Stimulated activated CD8-positive, alpha-beta memory T cell treated with anti-CD3 and anti-CD28 coated beads, Interleukin-7, amount 100 ng/mL, for 48 hours (primary cell): ENCODE data around the gene BRINP1.

Experiments
- DNase-seq, 2 donors: peaks; one replicate each; pipeline ENCODE4 v3.0.0-alpha.2; 2020; ENCODE audit warnings: low read depth in 1 of 2; ENCODE audit errors: extremely low read depth in 1 of 2

Gene BRINP1

DNA sequence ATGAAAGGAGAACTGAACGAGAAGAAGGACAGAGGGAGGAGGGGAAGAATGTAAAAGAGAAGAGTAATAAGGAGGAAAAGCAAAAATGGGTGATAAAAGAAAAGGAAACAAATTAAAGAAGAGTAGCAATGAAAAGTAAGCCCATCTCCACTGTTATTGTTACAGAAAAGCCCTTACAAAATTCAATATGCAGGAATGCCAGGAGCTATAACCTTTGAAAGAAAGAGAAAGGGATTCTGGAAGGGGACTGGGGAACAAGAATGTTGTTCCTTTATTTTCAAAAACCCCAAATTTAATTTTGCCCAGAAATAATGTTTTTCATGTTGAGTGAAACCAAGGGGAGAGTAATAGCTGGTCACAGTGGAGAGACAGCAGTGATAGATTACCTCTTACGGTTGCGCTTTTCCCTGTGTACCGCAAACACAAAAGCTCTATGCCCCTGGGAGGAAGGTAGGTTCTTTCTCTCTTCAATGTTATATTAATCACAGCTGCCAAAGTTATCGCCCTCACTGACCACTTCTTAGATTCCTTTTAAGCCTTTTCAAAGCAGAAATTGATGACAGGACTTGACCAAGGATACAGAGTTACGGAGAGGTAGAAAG is 86.7 kb downstream of the BRINP1 start:
- no peak for DNase-seq

DNA sequence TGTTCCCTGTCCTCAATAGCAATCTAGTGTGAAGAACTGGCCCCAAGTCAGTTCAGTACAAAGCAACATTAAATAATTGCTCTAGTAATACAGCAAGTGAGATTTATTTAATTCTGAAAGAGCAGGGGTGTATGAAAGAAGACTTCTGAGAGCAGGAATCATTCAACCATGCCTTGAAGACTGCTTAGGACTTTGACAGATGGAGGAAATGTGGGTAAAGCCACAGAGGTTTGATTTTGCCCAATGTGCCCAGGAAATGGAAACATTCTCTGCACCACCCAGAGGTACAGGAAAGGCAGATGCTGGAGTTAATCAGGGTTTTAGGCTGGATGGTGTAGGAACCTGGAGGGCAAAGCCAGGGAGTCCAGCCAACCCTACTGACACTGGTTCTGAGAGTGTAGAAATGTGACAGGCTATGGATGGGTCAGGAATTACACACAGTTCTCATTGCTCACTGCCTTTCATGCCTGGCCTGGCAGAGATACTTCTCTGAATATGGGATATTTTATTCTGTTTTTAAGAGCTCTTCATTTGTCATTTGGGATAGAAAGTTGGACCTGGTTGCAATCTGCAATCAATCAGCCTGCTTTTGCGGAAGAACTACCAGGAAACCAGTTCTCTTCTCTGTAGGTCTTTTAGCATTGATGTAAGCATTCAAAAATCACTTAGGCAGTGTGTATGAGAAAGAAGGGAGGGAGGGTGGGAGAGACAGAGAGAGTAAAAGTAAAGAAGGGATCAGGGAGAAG is 88.3 kb downstream of the BRINP1 start:
- DNase-seq: no peak

DNA sequence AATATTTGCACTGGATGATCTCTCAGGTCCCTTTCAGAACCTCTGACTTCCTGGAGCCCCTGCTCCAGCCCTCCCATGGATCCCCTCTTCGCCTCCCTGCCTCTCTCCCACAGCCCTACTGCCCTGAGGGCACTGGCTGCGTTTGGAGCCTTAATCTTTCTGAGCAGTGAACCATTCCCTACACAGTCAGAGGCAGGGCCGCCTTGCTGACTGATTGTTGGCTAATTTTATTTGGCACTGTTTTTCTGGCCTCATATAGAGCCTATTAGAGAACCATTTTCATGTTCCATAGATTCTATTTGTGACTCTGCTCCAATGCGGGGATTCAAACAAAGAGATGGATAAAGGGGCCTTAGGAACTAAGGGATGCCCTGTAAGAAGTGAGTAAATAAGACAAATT is 91.1 kb downstream of the BRINP1 start:
- DNase-seq: no peak

DNA sequence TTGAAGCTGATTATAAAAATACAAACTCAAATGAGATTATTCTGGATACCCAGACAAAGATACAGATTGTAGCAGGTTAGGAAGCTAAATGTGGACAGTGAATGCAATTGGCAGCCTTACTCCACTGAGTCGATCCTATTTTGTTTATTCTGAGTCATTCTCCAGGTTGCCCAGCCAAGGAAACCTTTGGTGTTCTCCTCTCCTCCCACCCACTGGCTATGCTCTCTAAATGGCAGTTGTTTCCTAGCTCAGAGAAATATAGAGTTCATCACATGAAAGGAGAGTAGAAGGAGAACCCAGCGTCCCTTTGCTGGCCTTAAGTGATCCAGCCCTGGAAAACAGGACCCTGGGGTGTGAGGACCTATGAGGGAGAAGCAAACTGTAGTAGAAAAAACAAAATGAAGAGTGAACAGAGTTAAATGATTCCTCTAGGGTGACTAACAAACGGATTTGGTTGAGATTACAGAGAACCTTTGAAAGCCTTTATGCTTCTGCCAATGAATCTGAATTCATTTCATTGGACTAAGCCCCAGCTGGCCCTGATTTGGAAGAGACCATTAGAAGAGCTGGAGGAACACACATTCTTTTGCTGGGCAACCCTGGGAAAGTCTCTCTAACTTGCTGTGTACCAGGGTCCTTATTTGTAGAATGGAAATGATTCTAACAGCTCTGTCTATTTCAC is 95.1 kb downstream of the BRINP1 start:
- DNase-seq: no peak

DNA sequence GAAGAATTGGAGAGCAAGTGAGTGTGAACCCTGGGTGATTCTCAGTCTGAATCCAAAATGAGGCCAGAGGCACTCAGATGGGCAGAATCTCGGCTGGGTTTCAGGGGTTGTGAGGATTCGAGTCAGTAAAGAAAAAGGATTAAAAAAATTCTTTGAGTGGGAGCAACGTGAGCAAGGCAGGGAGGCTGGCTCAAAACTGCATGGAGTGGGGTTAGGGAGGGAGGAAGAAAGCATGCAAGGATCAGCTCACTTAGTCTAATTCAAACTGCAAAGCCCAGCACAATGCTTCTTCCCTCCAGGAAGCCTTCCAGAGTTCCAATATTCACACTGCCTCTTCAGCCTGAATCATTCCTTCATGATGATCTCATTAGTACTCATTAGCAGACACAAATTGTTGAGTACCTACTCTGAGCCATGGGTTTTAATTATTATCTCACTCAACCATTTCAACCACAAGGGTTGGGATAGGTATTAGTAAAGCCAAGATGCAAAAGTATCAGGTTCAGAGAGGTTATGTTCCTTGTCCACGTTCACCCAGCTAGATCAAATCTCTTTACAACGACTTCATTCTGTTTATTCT is 95.8 kb downstream of the BRINP1 start:
- no peak for DNase-seq

DNA sequence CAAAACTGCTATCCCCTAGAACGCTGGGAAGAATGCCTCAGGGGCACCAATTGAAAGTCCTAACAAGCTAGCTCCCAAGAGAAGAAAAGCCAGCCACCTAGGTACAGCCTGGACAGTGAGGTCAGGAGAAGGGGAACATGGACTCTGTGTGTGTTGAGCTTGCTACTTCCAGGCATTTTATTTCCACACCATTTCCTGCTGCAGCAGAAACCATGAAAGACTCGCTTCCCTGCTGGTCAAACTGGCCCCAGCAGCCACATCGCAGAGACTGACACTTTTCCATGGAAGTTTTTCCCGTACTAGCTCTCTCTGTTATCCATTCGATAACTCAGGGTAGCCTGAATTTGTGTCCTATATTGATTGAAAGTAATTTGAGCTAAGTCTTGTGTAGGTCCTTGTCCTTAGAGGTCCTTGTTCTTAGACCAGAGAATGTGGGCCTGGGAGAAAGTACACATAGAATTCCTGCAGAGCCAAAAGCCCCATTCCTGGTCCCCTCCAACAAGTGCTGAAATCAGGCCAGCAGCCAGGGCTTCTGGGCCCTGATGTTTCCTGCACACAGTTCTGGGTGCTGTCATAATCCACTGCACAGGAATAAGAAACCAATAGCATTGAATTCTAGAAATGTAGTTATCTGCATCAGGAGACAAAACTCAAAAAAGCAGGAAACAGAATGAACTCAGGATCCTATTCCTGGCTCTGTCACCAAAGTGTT is 96.6 kb downstream of the BRINP1 start:
- no peak for DNase-seq

DNA sequence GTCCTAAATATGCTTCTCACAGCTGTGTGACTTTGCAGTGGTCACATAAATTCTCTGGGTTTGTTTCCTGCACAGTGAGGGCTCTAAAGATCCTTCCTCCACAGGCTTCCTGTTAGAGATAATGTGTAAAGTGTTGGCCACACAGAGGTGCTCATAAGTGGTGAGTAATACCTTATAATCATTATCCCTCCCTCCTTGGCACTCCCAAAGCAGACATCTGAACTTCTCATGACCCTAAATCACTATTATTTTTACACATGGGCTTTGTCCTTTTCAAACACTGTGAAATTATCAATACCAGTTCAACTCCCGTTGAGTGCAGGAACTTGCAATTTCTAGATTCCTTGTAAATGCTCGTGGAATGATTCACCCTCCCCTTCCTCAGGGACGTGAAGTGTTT is 100.2 kb downstream of the BRINP1 start:
- no peak for DNase-seq

DNA sequence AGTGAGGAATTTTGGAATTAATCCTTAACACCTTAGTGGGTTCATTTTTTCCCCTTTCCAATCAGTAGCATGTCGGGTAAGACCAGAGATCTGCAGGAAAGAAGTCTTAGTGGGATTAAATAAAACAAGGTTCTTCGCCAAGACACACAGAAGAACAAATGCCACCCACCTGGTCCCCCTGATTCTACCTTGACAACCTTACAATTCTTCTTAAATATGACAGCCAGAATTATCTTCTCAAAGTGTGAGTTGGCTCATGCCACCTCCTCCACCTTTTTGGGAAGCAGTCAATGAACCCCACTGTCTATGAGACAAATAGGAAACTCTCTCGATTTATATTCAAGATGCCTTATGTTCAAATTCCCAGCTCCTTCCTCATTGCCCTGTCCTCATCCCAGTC is 105.1 kb downstream of the BRINP1 start:
- DNase-seq: no peak

DNA sequence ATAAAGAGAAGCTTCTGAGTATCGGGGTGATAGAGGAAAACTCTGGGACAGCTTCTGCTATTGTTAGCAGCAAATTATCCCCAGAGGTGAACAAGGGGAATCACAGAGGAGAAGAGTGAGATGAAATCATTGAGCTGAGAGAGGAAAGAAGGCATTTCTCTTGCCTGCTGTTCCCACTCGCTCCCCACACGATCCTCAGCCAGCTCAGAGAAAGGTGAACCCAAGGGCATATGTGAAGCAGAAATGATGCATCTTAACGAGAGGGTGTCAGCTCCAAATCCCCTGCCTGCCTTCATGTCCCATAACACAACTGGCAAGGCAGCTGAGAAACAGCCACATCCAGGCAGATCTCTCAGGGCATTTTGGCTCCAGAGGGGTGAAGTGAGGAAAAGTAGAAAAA is 111.6 kb downstream of the BRINP1 start:
- no peak for DNase-seq

DNA sequence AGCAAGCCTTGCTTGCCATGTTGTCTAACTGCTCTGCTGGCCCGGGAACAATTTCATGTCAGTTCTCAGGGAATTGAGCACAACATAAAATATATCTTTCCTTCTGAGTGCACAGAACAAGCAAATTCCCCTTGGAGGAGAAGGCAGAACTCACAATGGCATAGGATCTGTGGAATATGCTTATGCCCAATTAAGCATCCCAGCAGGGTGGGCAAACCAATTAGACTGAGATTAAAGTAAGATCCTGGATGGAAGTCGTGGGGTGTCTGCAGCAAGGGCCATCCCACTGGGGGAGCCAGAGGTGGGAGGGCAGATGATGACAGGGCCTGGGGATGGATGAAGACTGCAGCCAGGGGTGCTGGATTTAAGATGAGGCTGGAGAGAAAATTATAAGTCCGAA is 114.1 kb downstream of the BRINP1 start:
- no peak for DNase-seq

DNA sequence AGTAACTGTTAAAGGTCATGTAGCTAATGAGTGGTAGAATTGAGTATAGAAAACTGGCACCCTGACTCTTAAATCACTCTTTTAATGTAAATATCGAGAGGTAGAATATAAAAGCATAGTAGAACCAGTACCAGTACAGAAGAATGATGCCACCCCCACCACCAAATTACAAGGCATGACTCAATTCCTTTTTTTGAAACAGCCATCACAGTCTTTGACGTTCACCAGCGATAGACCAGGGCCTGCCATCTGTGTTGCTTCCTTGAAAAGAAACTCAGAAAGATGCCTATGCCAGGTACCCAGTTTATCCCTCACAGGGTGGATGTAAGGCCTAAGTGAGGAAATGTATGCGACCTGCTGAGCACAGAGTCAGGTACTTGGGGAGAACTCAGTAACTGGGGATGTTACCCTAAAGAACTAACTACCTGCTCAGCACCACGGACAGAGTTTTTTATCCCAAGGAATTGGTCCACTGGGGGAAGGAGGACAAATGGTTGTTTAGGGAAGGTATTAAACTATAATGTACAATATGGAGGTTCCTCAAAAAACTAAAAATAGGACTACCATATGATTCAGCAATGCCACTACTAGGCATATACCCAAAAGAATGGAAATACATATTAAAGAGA is 116.5 kb downstream of the BRINP1 start:
- no peak for DNase-seq

DNA sequence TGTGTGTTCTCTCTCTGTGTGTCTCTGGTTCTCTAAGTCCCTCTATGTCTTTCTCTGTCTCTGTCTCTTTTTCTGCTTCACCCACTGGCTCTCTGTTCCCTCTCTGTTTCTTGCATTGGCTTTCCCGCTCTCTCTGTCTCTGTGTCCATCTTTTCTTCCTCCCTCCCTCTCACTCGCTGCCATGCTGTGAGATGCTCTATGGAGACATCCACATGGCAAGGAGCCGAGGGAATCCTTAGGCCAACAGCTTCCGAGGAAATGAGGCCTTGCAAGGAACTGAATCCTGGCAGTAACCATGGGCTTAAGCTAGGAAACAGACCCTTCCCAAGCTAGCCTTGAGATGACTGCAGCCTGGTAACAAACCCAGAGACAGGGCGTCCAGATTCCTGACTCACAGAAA is 117.3 kb downstream of the BRINP1 start:
- DNase-seq: no peak

DNA sequence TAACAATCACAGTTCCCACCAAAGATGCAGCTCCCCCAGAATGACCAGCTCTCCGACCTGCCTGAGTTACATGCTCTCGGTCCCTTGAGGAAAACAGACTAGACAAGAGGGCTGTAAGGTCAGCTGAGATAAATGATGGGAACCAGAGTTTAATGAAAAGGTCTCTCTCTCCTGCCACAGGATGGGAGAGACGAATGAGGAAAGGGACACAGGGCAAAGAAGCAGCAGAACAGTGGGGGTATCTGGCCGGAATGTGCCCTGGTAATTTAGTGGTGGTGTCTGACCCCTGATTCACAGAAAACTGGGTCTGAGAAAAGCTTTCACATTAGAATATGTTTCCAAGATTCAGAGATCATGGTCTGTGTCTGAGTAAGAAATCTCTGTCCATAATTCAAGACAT is 118.5 kb downstream of the BRINP1 start:
- DNase-seq: no peak

DNA sequence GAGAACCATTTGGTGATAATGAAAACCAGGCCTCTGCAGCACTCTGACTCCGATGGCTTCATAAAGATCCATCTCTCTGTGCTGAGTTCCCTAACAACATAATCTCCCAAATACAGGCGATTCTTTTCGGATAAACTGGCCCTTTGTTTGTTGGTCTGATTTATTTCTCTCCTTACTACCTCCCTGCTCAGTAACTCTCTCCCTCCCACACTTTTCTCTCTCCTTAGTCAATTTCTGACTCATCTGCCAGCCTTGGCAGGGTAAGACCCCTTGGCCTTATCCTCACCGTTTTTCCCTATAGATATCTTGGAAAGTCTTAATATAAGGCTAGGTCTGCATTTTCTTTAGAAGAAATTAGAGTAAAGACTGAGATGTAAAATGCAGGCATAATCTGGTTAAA is 128.7 kb downstream of the BRINP1 start:
- DNase-seq: no peak

DNA sequence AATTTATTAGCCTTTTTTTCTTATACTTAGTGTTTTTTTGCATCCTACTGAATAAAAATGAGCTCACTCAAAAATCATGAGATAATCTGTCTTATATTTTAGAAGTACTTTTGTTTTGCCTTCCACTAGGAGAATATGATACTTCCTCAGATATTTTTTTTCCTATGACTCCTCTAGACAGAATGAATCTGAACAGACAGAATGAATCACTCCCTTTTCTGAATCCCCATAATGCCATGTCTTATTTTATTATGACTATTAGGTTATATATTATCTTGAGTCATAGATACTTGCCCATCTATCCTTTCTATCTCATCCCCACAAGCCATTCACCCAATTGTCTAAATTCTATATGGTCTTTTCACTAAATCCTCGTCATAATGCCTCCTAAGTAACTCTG is 134.6 kb downstream of the BRINP1 start:
- DNase-seq: no peak

DNA sequence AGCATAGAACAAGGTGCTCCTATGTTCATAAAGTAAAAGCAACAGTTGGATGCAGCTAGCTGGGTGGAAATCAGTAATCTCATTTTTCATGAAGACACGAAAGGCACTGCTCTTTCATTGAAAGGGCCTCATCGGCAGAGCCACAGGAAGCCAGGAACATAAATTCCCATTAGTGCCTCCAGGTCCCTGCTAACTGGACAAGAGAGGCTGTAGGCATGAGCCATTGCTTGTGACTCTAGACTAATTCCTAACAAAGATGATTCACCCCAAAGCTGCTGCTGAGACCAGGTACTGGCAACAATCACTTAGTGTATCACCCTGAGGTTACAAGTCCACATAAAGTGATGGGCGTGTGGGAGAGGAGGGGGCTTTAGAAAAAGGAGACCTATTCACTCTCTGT is 141.8 kb downstream of the BRINP1 start:
- no peak for DNase-seq

DNA sequence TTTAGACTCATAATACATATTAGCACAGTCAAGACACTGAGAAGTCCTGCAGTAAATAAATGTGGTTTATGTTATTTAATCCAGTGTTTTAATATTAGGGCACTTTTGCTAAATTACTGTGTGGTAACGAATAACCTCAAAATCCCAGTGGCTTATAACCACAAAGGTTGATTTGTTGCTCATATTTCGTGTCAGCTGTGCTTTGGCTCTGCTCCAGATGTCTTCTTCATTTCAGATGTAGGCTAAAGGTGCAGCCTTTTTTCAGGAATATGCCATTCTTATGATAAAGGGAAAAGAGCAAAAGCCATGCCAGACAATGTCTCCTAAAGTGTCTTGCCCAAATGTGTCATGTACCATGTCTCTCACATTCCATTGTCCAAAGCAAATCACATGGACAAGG is 144.8 kb downstream of the BRINP1 start:
- no peak for DNase-seq

DNA sequence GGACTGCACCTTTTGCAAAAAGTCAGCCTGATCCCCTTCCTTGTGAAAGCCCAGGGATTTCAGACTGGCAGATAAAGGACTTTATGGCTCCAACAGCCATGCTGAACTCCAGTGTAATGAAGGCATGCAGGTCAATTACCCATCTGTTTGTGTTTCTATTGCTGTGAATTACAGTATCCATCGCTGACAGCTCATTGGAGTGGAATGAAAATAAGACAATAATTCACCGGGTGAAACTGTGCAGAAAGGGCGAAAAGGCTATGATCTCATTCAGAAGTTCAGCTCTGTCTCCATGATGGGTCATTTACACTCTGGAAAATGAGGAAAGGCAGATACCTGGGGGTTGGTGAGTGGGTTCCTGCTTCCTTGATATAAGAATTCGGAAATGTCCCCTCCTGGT is 148.0 kb downstream of the BRINP1 start:
- DNase-seq: no peak

DNA sequence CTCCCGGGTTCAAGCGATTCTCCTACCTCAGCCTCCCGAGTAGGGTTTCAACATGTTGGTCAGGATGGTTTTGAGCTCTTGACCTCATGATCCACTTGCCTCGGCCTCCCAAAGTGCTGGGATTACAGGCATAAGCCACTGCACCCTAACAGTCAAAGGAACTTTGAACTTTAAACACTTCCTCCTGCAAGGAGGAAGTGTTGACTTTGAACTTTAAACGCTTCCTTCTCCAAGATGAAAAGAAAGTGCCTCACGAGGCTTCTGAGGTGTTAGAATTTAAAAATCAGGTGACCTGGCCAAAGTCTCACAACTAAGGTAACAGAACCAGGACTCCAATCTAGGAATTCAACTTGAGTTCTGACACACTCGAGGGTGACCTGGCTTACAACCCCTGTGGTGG is 150.9 kb downstream of the BRINP1 start:
- no peak for DNase-seq

DNA sequence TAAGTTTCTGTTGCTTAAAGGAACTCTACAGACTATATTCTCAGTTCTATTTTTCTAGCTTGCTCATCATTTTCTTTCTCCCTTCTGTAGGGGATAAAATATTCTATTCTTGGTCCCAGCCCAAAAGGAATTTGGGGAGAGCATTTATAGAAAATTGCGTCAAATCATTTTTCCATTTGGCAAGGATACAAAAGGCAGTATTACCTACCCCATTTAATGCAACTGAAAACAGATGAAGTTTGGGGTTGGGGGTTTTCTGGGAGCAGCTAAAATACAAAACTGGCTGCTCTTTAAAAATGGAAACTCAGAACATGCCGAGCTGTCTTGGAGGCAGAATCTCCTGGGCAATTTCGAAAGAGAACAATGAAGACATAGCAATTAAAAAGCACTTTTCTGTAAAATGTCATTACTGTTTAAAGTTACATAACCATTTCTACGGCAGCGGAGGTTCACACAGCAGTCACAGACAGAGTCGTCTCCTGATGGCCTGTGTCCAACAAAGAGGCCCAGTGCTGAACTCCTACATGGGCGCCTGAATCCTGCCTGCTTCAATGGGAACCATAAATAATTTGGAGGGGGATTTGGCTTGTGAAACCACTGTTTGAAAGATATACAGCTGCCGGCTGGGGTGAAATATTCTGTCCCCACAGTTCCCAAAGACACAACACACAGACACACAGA is 152.4 kb downstream of the BRINP1 start:
- DNase-seq: no peak
